Immature natural killer cell (primary cell): ENCODE data around the gene DOK7. TPM values are rescaled to one million over a fixed set of nuclear protein-coding genes. Genes with fewer than 3 reads are reported as not detected.
A peak's percentile ranks its signal among the peaks of the same experiment; 100 is the strongest.
"Not testable (repeated sequence)": the region's sequence is repeated elsewhere in the genome, so short reads cannot be mapped to it uniquely, and the experiment has no call there.

Source experiments
- DNase-seq, 3 donors: peaks; one replicate each; pipeline ENCODE4 v3.0.0; 2022; ENCODE audit warnings: mixed read lengths in 1 of 3
- H3K27ac Mint-ChIP-seq, 6 donors: one replicate each; pipeline ENCODE4 v1.8.0; 2020; ENCODE audit warnings: mixed read lengths in 6 of 6, mild to moderate bottlenecking in 5 of 6, inconsistent platforms in 4 of 6, moderate library complexity in 3 of 6
- H3K27me3 Mint-ChIP-seq, 3 donors: one replicate each; pipeline ENCODE4 v1.8.0; 2020 to 2021; ENCODE audit warnings: low read depth in 3 of 3, mild to moderate bottlenecking in 3 of 3, mixed read lengths in 3 of 3, moderate library complexity in 3 of 3, inconsistent platforms in 1 of 3
- H3K36me3 Mint-ChIP-seq, 3 donors: one replicate each; pipeline ENCODE4 v1.8.0; 2020; ENCODE audit warnings: mixed read lengths in 3 of 3, inconsistent platforms in 2 of 3, mild to moderate bottlenecking in 2 of 3
- H3K4me1 Mint-ChIP-seq, 2 donors: one replicate each; pipeline ENCODE4 v1.8.0; 2020; ENCODE audit warnings: inconsistent platforms in 2 of 2, mild to moderate bottlenecking in 2 of 2, mixed read lengths in 2 of 2, moderate library complexity in 1 of 2
- H3K4me3 Mint-ChIP-seq, 5 donors: one replicate each; pipeline ENCODE4 v1.8.0; 2020; ENCODE audit warnings: mild to moderate bottlenecking in 5 of 5, mixed read lengths in 5 of 5, inconsistent platforms in 3 of 5, moderate library complexity in 3 of 5
- H3K9me3 Mint-ChIP-seq, 6 donors: one replicate each; pipeline ENCODE4 v1.8.0; 2020; ENCODE audit warnings: mild to moderate bottlenecking in 6 of 6, mixed read lengths in 6 of 6, inconsistent platforms in 4 of 6, moderate library complexity in 3 of 6
- polyA plus RNA-seq, 3 donors: library from polyadenylated mRNA; unstranded; fragments of 300-500 nt; fragmentation: Illumina TruSeq; gene quantifications; one replicate each; pipeline ENCODE4 v1.2.3, GENCODE V29; 2021

The DOK7 gene
- polyA plus RNA-seq, 3 donors from 2014 or later = 4.2 to 4.8 TPM; not detected in 1

- H3K27ac Mint-ChIP-seq = no peak overlapping the region
- H3K4me3 Mint-ChIP-seq = no peak overlapping the region
- H3K36me3 Mint-ChIP-seq = peaks cover 0 to 6% (median 3%) of the 10 kb centered on the region in 3 donors
- H3K27me3 Mint-ChIP-seq = peaks cover 0 to 4% (median 2%) of the 10 kb centered on the region in 3 donors
- no peak for DNase-seq
- H3K4me1 Mint-ChIP-seq = no peaks in the 10 kb centered on the region
- peaks cover 0 to 15% (median 7%) of the 10 kb centered on the region in 6 donors for H3K9me3 Mint-ChIP-seq
These were observed 11.2 kb upstream of the DOK7 start for GRCh38 chr4:3451956-3452355.

DNA sequence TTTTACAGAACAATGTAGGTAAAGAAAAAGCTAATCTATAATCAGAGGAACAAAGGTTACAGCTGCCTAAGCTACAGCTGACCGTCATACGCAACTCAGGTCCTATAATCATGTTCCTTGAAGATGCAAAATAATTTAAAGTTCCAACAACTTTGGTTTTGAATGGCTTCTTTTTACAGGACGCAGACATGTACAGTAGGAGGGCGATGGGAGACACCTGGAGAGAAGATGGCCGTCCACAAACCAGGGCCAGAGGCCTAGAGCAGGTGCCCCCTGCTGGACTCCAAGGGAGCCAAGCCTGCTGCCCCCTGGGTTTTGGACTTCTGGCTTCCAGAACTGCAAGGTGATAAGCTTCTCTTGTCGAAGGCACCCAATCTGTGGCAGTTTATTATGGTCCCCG, 10.7 kb upstream of the DOK7 start:
- peaks cover 0 to 4% (median 2%) of the 10 kb centered on the region in 3 donors for H3K27me3 Mint-ChIP-seq
- no peak for DNase-seq
- no peaks in the 10 kb centered on the region for H3K4me1 Mint-ChIP-seq
- no peak overlapping the region for H3K27ac Mint-ChIP-seq
- H3K9me3 Mint-ChIP-seq = peaks cover 0 to 15% (median 7%) of the 10 kb centered on the region in 6 donors
- peaks cover 0 to 6% (median 3%) of the 10 kb centered on the region in 3 donors for H3K36me3 Mint-ChIP-seq
- H3K4me3 Mint-ChIP-seq = no peak overlapping the region

GRCh38 chr4:3455596-3455995, 7.5 kb upstream of the DOK7 start:
- not testable (repeated sequence) for H3K36me3 Mint-ChIP-seq, H3K4me3 Mint-ChIP-seq, DNase-seq, H3K27ac Mint-ChIP-seq, H3K27me3 Mint-ChIP-seq, H3K4me1 Mint-ChIP-seq
- peaks cover 1 to 15% (median 7%) of the 10 kb centered on the region in 6 donors for H3K9me3 Mint-ChIP-seq

- Mint-ChIP-seq H3K27ac (no peak overlapping the region), H3K27me3 (peaks cover 6 to 9% (median 7%) of the 10 kb centered on the region in 3 donors), H3K4me3 (no peak overlapping the region), H3K9me3 (peaks cover 1 to 15% (median 7%) of the 10 kb centered on the region in 6 donors), H3K4me1 (no peaks in the 10 kb centered on the region), H3K36me3 (peaks cover 0 to 6% (median 3%) of the 10 kb centered on the region in 3 donors)
- DNase-seq = no peak
These were observed 4.7 kb upstream of the DOK7 start for GRCh38 chr4:3458371-3458770.

GRCh38 chr4:3459156-3459555, 4.0 kb upstream of the DOK7 start:
- H3K9me3 Mint-ChIP-seq = peaks cover 1 to 15% (median 7%) of the 10 kb centered on the region in 6 donors
- H3K27me3 Mint-ChIP-seq, H3K36me3 Mint-ChIP-seq, H3K4me3 Mint-ChIP-seq, H3K4me1 Mint-ChIP-seq, DNase-seq, H3K27ac Mint-ChIP-seq: not testable (repeated sequence)

GRCh38 chr4:3460926-3461325, 2.2 kb upstream of the DOK7 start:
- no peak overlapping the region for H3K27ac Mint-ChIP-seq
- H3K27me3 Mint-ChIP-seq = peaks cover 6 to 12% (median 11%) of the 10 kb centered on the region in 3 donors
- no peaks in the 10 kb centered on the region for H3K4me1 Mint-ChIP-seq
- H3K4me3 Mint-ChIP-seq = no peak overlapping the region
- DNase-seq = no peak
- H3K36me3 Mint-ChIP-seq = no peaks in the 10 kb centered on the region
- H3K9me3 Mint-ChIP-seq = peaks cover 0 to 1% (median under 1%) of the 10 kb centered on the region in 6 donors

DNA sequence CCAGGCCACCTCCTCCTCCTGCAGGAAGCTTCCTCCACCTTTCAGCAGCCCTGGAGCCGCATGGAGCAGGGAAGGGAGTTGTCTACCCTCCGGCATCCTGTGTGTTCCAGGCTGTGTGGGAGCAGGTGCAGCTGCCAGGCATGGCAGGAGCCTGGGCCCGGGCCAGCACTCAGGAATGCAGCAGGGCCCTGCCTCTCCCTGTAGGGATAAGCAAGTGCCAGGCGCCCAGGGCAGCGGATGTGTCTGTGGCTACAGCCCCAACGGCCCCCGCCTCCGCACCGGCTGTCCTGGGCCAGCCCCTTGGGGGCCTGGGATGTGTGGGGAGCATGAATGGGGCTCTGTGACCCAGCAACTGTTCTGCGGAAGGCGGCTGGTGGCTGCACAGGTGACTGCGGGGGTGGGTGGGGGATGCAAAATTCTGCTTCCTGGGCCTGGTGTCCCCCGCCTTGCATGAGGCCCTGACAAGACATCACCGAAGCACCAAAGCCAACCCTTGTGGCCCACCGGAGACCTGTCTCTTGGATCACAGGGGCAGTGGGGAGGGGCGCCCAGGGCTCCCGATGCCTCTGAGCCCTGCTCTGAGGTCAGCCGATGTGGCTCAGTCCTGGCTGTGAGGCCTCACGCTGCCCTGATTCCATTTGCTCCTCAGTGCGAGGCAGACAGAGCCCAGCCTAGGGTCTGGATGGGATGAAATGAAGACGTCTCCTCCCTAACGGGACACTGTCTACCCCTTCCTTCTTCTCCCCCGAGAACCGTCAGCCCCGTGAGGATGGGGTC, 1.4 kb upstream of the DOK7 start:
- Mint-ChIP-seq H3K27me3 (peaks cover 6 to 11% (median 9%) of the 10 kb centered on the region in 3 donors), H3K27ac (no peak overlapping the region), H3K36me3 (no peaks in the 10 kb centered on the region), H3K9me3 (peaks cover 0 to 1% (median 0%) of the 10 kb centered on the region in 6 donors), H3K4me3 (no peak overlapping the region), H3K4me1 (no peaks in the 10 kb centered on the region)
- no peak for DNase-seq

DNA sequence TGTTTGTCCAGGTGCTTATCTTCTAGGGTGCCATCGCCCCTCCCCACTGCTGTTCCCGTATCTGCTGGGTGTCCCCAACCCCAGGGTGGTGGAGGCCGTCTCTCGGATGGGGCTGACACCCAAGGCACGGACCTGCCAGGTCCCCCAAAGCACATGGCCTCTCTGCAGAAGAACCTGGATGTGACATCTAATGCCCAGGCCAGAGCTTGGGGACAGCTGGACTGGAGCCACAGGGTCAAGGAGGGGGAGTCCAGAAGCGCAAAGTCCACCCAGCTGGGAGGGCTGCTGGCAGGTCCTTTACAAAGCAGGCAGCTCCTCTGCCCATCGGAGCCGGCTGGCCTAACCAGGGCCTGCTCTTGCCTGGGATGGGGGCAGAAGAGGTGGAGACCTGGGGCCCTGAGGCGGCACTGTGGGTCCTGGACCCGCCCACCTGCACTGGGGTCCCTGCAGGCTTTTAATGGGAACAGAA, 751 bp upstream of the DOK7 start:
- H3K27ac Mint-ChIP-seq = no peak overlapping the region
- H3K4me1 Mint-ChIP-seq = no peaks in the 10 kb centered on the region
- H3K4me3 Mint-ChIP-seq = peak overlapping the region in 2 of 5 donors; percentile 42 to 46
- no peaks in the 10 kb centered on the region for H3K36me3 Mint-ChIP-seq
- peaks cover 6 to 11% (median 9%) of the 10 kb centered on the region in 3 donors for H3K27me3 Mint-ChIP-seq
- peaks cover 0 to 1% (median 0%) of the 10 kb centered on the region in 6 donors for H3K9me3 Mint-ChIP-seq
- no peak for DNase-seq

GRCh38 chr4:3463556-3464348, 646 bp downstream of the DOK7 start:
- Mint-ChIP-seq H3K9me3 (no peaks in the 10 kb centered on the region), H3K4me1 (no peaks in the 10 kb centered on the region), H3K27me3 (peaks cover 5 to 11% (median 8%) of the 10 kb centered on the region in 3 donors), H3K36me3 (no peaks in the 10 kb centered on the region), H3K4me3 (no peak overlapping the region), H3K27ac (no peak overlapping the region)
- no peak for DNase-seq

- Mint-ChIP-seq H3K4me3 (peak overlapping the region in 1 of 5 donors; percentile 53), H3K27me3 (peaks cover 5 to 11% (median 6%) of the 10 kb centered on the region in 3 donors), H3K27ac (no peak overlapping the region), H3K36me3 (no peaks in the 10 kb centered on the region), H3K4me1 (no peaks in the 10 kb centered on the region), H3K9me3 (no peaks in the 10 kb centered on the region)
- no peak for DNase-seq
These were observed 1.3 kb downstream of the DOK7 start for GRCh38 chr4:3464349-3464905.

DNA sequence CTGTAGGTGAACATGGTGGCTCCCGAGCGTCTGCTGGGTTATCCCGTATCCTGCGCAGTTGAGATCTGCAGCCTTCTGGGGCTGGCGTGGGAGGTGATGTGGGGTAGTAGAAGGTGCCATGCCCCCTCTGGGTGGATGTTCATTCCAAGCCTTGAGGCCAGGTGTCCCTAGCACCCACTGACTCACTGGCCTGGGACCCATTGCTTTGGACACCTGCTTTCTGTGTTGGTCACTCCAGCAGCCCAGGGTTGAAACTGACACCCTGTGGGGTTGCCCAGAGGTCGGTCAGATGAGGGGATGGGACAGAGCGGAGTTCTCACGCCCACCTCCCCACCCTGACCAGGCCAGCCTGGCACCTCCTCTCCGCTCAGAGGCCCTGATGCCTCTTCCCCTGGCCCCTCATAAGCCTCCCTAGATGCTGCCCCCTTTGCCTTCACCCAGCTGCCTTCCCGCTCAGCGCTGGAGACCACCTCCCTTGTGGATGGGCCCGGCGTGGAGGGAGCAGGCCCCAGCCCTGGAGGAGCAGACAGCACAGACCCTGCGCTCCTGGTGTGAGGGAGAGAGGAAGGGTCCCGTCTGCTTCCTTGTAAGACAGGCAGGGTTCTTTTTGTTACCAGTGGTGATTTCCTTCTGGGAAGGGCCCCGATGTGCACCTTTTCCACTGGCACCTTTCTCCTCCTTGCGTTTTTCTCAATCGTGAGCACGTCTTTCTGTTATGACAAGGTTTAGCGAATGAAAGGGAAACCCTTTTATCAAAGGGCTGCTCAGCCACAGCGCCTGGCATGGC, 2.0 kb downstream of the DOK7 start:
- no peak for DNase-seq
- peaks cover 3 to 7% (median 6%) of the 10 kb centered on the region in 3 donors for H3K27me3 Mint-ChIP-seq
- peak overlapping the region in 1 of 5 donors; percentile 18 for H3K4me3 Mint-ChIP-seq
- H3K4me1 Mint-ChIP-seq = no peaks in the 10 kb centered on the region
- no peak overlapping the region for H3K27ac Mint-ChIP-seq
- no peaks in the 10 kb centered on the region for H3K36me3 Mint-ChIP-seq
- H3K9me3 Mint-ChIP-seq = no peaks in the 10 kb centered on the region

GRCh38 chr4:3465698-3466671, 2.9 kb downstream of the DOK7 start:
- H3K4me1 Mint-ChIP-seq = no peaks in the 10 kb centered on the region
- no peak overlapping the region for H3K27ac Mint-ChIP-seq
- peaks cover 2 to 6% (median 4%) of the 10 kb centered on the region in 3 donors for H3K27me3 Mint-ChIP-seq
- no peaks in the 10 kb centered on the region for H3K36me3 Mint-ChIP-seq
- DNase-seq = no peak
- H3K4me3 Mint-ChIP-seq = no peak overlapping the region
- H3K9me3 Mint-ChIP-seq = no peaks in the 10 kb centered on the region
